HEK293 (cell line): ENCODE measurements around the gene TADA2B.
A peak's percentile ranks its signal among the peaks of the same experiment; 100 is the strongest.

Experiments used
- CTCF ChIA-PET: fragments of 350-600 bp; formaldehyde crosslinking; extraction: SDS; loops from one replicate; lab custom pipeline; 2021; ENCODE audit warnings: antibody characterized with exemption; lab: Yijun Ruan, JAX
- POLR2A ChIA-PET: fragments of 300-600 bp; formaldehyde crosslinking; extraction: SDS; loops from one replicate; lab custom pipeline; 2020; ENCODE audit warnings: antibody characterized with exemption, inconsistent platforms; lab: Yijun Ruan, JAX
- H3K27ac ChIP-seq: fragments of 200-500 bp; sonication (Bioruptor generic); 2 replicates; pipeline ENCODE4 v1.5.1; 2014; ENCODE audit warnings: low read depth, low read length, control low read depth, inconsistent platforms; ENCODE audit errors: extremely low read depth
- H3K36me3 ChIP-seq, 2 experiments: fragments of 200-500 bp in 1 of 2; sonication (Bioruptor generic) in 1 of 2; 1 replicate in 1 of 2; 2 replicates in 1 of 2; pipeline ENCODE4 v1.5.1; 2014 to 2017; ENCODE audit warnings: inconsistent platforms in 2 of 2, low read length in 2 of 2; ENCODE audit not compliant: control insufficient read depth in 2 of 2, insufficient read depth in 1 of 2
- H3K4me1 ChIP-seq: fragments of 200-500 bp; sonication (Bioruptor generic); 2 replicates; pipeline ENCODE4 v1.5.1; 2014; ENCODE audit warnings: mild to moderate bottlenecking, low read length, inconsistent platforms; ENCODE audit not compliant: control insufficient read depth, insufficient read depth
- H3K4me3 ChIP-seq: 2 replicates; pipeline ENCODE4 v1.5.1; 2011; ENCODE audit warnings: low read depth, mild to moderate bottlenecking, control low read depth, low read length, moderate library complexity
- H3K9me3 ChIP-seq: fragments of 200-500 bp; sonication (Bioruptor generic); 2 replicates; pipeline ENCODE4 v1.5.1; 2014; ENCODE audit warnings: low read depth, low read length, inconsistent platforms; ENCODE audit not compliant: control insufficient read depth, insufficient read depth
- SCRT2 ChIP-seq: fragments of 450-650 bp; formaldehyde crosslinking; IDR thresholded peaks from 2 replicates; pipeline ENCODE4 v1.5.1; 2016; ENCODE audit warnings: missing biosample characterization, missing genetic modification characterization
- SP3 ChIP-seq: fragments of 450-650 bp; formaldehyde crosslinking; IDR thresholded peaks from 2 replicates; pipeline ENCODE4 v1.5.1; 2016; ENCODE audit warnings: missing biosample characterization, missing genetic modification characterization
- ZBTB48 ChIP-seq: fragments of 450-650 bp; formaldehyde crosslinking; IDR thresholded peaks from 2 replicates; pipeline ENCODE4 v1.5.1; 2016; ENCODE audit warnings: missing biosample characterization, missing genetic modification characterization
- ZBTB7A ChIP-seq: fragments of 450-650 bp; formaldehyde crosslinking; IDR thresholded peaks from 2 replicates; pipeline ENCODE4 v1.5.1; 2016; ENCODE audit warnings: low read depth, missing biosample characterization, missing genetic modification characterization
- ZFHX2 ChIP-seq: fragments of 450-650 bp; formaldehyde crosslinking; conservative IDR thresholded peaks from 2 replicates; pipeline ENCODE4 v1.5.1; 2016; ENCODE audit warnings: missing biosample characterization, missing genetic modification characterization
- ZFP3 ChIP-seq: fragments of 450-650 bp; formaldehyde crosslinking; IDR thresholded peaks from 2 replicates; pipeline ENCODE4 v1.5.1; 2016; ENCODE audit warnings: low read depth, missing biosample characterization, missing genetic modification characterization
- ZIC2 ChIP-seq: fragments of 450-650 bp; formaldehyde crosslinking; IDR thresholded peaks from 2 replicates; pipeline ENCODE4 v1.5.1; 2016; ENCODE audit warnings: missing biosample characterization, missing genetic modification characterization
- ZNF202 ChIP-seq: fragments of 450-650 bp; formaldehyde crosslinking; IDR thresholded peaks from 2 replicates; pipeline ENCODE4 v1.5.1; 2016; ENCODE audit warnings: missing biosample characterization, missing genetic modification characterization, borderline replicate concordance
- ZNF223 ChIP-seq: fragments of 450-650 bp; formaldehyde crosslinking; IDR thresholded peaks from 2 replicates; pipeline ENCODE4 v1.5.1; 2016; ENCODE audit warnings: missing biosample characterization, missing genetic modification characterization
- ZNF26 ChIP-seq: fragments of 450-650 bp; formaldehyde crosslinking; IDR thresholded peaks from 2 replicates; pipeline ENCODE4 v1.5.1; 2016; ENCODE audit warnings: missing biosample characterization, missing genetic modification characterization
- ZNF274 ChIP-seq, 2 experiments: fragments of 200-500 bp in 1 of 2; fragments of 450-650 bp in 1 of 2; sonication (Bioruptor generic) in 1 of 2; formaldehyde crosslinking in 1 of 2; IDR thresholded peaks; 2 replicates each; pipeline versions ENCODE4 v1.5.1 to v1.6.1; 2014 to 2016; ENCODE audit warnings: borderline replicate concordance in 1 of 2, inconsistent platforms in 1 of 2, low read length in 1 of 2, missing biosample characterization in 1 of 2, missing genetic modification characterization in 1 of 2
- ZNF335 ChIP-seq: fragments of 450-650 bp; formaldehyde crosslinking; conservative IDR thresholded peaks from 2 replicates; pipeline ENCODE4 v1.5.1; 2016; ENCODE audit warnings: missing biosample characterization, missing genetic modification characterization
- ZNF341 ChIP-seq: fragments of 450-650 bp; formaldehyde crosslinking; IDR thresholded peaks from 2 replicates; pipeline ENCODE4; 2016; ENCODE audit warnings: low read depth, missing biosample characterization, missing genetic modification characterization
- ZNF398 ChIP-seq: fragments of 450-650 bp; formaldehyde crosslinking; IDR thresholded peaks from 2 replicates; pipeline ENCODE4 v1.5.1; 2017; ENCODE audit warnings: missing biosample characterization, missing genetic modification characterization
- ZNF416 ChIP-seq: fragments of 450-650 bp; formaldehyde crosslinking; IDR thresholded peaks from 2 replicates; pipeline ENCODE4 v1.5.1; 2016; ENCODE audit warnings: missing biosample characterization, missing genetic modification characterization
- ZNF423 ChIP-seq: fragments of 450-650 bp; formaldehyde crosslinking; IDR thresholded peaks from 2 replicates; pipeline ENCODE4 v1.5.1; 2016; ENCODE audit warnings: missing biosample characterization, missing genetic modification characterization
- ZNF426 ChIP-seq: fragments of 450-650 bp; formaldehyde crosslinking; IDR thresholded peaks from 2 replicates; pipeline ENCODE4 v1.5.1; 2017; ENCODE audit warnings: missing biosample characterization, missing genetic modification characterization, mild to moderate bottlenecking, inconsistent platforms, moderate library complexity
- ZNF510 ChIP-seq: fragments of 450-650 bp; formaldehyde crosslinking; IDR thresholded peaks from 2 replicates; pipeline ENCODE4 v1.5.1; 2018; ENCODE audit warnings: mild to moderate bottlenecking, missing genetic modification characterization, missing biosample characterization; ENCODE audit not compliant: insufficient replicate concordance
- ZNF513 ChIP-seq: fragments of 450-650 bp; IDR thresholded peaks from 2 replicates; pipeline ENCODE4 v1.5.1; 2018; ENCODE audit warnings: missing biosample characterization, missing genetic modification characterization
- ZNF561 ChIP-seq: fragments of 450-650 bp; IDR thresholded peaks from 2 replicates; pipeline ENCODE4 v1.5.1; 2018; ENCODE audit warnings: missing biosample characterization, missing genetic modification characterization, borderline replicate concordance
- ZNF629 ChIP-seq: fragments of 450-650 bp; formaldehyde crosslinking; IDR thresholded peaks from 2 replicates; pipeline ENCODE4 v1.5.1; 2017; ENCODE audit warnings: missing biosample characterization, missing genetic modification characterization
- ZNF76 ChIP-seq: fragments of 450-650 bp; formaldehyde crosslinking; IDR thresholded peaks from 2 replicates; pipeline ENCODE4; 2016; ENCODE audit warnings: low read depth, missing biosample characterization, missing genetic modification characterization, borderline replicate concordance
- ZNF776 ChIP-seq: fragments of 450-650 bp; formaldehyde crosslinking; IDR thresholded peaks from 2 replicates; pipeline ENCODE4 v1.5.0; 2017; ENCODE audit warnings: missing biosample characterization, missing genetic modification characterization, borderline replicate concordance
- ZSCAN5A ChIP-seq: fragments of 450-650 bp; formaldehyde crosslinking; IDR thresholded peaks from 2 replicates; pipeline ENCODE4 v1.5.1; 2016; ENCODE audit warnings: missing biosample characterization, missing genetic modification characterization

Gene TADA2B

GRCh38 chr4:7073059-7073458 lies 29.9 kb downstream of the TADA2B start (continued):
- TF ChIP-seq ZFP3 (tag by site-specific recombination) = no peak
- no peak for TF ChIP-seq SCRT2 (tag by site-specific recombination)

- TF ChIP-seq ZBTB48 (peak; percentile 46; the same call in 1 of the 2 replicates), ZNF26 (tag by site-specific recombination) (no peak), ZNF335 (tag by site-specific recombination) (no peak), ZNF274 (IDR thresholded peaks at IDR 0.05; ENCODE audit: low read length) (no peak), ZNF274 (tag by site-specific recombination; IDR thresholded peaks at IDR 0.05; ENCODE audit: borderline replicate concordance) (no peak), ZNF776 (tag by site-specific recombination) (no peak), ZNF341 (peak; percentile 33; the same call in 1 of the 2 replicates), SP3 (tag by site-specific recombination) (0 out of 2 replicates have a peak, but pooled peaks have one; percentile 19), ZFHX2 (tag by site-specific recombination) (0 out of 2 replicates have a peak, but pooled peaks have one; percentile 16), ZNF561 (tag by site-specific recombination) (no peak), ZNF423 (tag by site-specific recombination) (no peak), ZNF76 (tag by site-specific recombination) (peak; percentile 84), ZNF510 (tag by site-specific recombination) (no peak), ZNF398 (tag by site-specific recombination) (no peak)
- H3K4me3 ChIP-seq = no peak overlapping the region
- ChIA-PET CTCF (interaction anchor here (0.5 kb wide), 1 partner anchor 222 kb away, joined by 3 read pairs; no protein-coding TSS in a partner anchor), POLR2A (interaction anchor here (0.5 to 0.6 kb wide), 2 partner anchors 112 to 236 kb away, joined by 3 to 4 read pairs; no protein-coding TSS in a partner anchor)
- no peaks in the 10 kb centered on the region for H3K9me3 ChIP-seq
- H3K36me3 ChIP-seq = no peaks in the 10 kb centered on the region
- no peak overlapping the region for H3K27ac ChIP-seq
- H3K4me1 ChIP-seq = no peaks in the 10 kb centered on the region
Measured at GRCh38 chr4:7073526-7074390, 30.6 kb downstream of the TADA2B start.

- Histone ChIP-seq H3K4me1 (no peaks in the 10 kb centered on the region), H3K9me3 (no peaks in the 10 kb centered on the region), H3K27ac (no peak overlapping the region), H3K36me3 (no peaks in the 10 kb centered on the region), H3K4me3 (no peak overlapping the region)
- POLR2A ChIA-PET = no interaction called here
- CTCF ChIA-PET = no interaction called here
- TF ChIP-seq ZNF426 (tag by site-specific recombination) = no peak
- no peak for TF ChIP-seq SCRT2 (tag by site-specific recombination)
- no peak for TF ChIP-seq ZSCAN5A (tag by site-specific recombination)
- no peak for TF ChIP-seq ZNF513 (tag by site-specific recombination)
- TF ChIP-seq ZNF629 (tag by site-specific recombination) = no peak
- TF ChIP-seq ZIC2 = no peak
- TF ChIP-seq ZBTB7A = no peak
- no peak for TF ChIP-seq ZFP3 (tag by site-specific recombination)
- no peak for TF ChIP-seq ZNF202
- TF ChIP-seq ZNF223 (tag by site-specific recombination) = no peak
- TF ChIP-seq ZNF416 (tag by site-specific recombination) = no peak
Measured at GRCh38 chr4:7074426-7074825, 31.3 kb downstream of the TADA2B start.
